ENCODE results near the gene TNFSF12. TPM values are rescaled to one million over a fixed set of nuclear protein-coding genes. Genes with fewer than 3 reads are reported as not detected.
A peak's percentile ranks its signal among the peaks of the same experiment; 100 is the strongest.

The TNFSF12 gene
- total and polyA plus RNA-seq, 4 donors: 15.1 to 72.2 (median 40.9) TPM

DNA sequence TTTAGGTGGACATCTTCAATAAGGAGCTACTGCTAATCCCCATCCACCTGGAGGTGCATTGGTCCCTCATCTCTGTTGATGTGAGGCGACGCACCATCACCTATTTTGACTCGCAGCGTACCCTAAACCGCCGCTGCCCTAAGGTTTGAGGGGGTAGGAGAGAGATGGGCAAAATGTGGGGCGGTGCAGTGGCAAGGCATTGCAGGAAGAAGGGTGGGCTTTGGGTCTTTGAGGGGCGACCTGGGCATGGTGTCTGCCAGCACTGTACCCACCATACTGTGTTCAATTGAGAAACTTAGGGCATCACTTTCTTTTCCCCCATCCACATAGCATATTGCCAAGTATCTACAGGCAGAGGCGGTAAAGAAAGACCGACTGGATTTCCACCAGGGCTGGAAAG lies 21.5 kb downstream of the TNFSF12 start:
- Histone ChIP-seq H3K4me3 (no peak overlapping the region), H3K27me3 (ENCODE audit: control insufficient read depth in 3 of 3, insufficient read depth in 3 of 3, low read length in 2 of 3) (no peaks in the 10 kb centered on the region), H3K9ac (ENCODE audit: insufficient read depth in 1 of 2, low read length in 2 of 2) (no peak overlapping the region), H3K9me3 (ENCODE audit: control insufficient read depth in 4 of 4, insufficient read depth in 3 of 4, low read length in 3 of 4) (peaks cover 0 to 2% (median 0%) of the 10 kb centered on the region in 4 donors), H3K27ac (ENCODE audit: low read depth in 1 of 2, low read length in 1 of 2) (no peak overlapping the region), H3K4me1 (ENCODE audit: control insufficient read depth in 5 of 5, insufficient read depth in 5 of 5, low read length in 5 of 5) (peaks cover 4 to 19% (median 8%) of the 10 kb centered on the region in 5 donors), H3K36me3 (ENCODE audit: control insufficient read depth in 4 of 4, insufficient read depth in 4 of 4, low read length in 4 of 4) (peaks cover 24 to 49% (median 36%) of the 10 kb centered on the region in 4 donors)
- TF ChIP-seq, protein P1, sequence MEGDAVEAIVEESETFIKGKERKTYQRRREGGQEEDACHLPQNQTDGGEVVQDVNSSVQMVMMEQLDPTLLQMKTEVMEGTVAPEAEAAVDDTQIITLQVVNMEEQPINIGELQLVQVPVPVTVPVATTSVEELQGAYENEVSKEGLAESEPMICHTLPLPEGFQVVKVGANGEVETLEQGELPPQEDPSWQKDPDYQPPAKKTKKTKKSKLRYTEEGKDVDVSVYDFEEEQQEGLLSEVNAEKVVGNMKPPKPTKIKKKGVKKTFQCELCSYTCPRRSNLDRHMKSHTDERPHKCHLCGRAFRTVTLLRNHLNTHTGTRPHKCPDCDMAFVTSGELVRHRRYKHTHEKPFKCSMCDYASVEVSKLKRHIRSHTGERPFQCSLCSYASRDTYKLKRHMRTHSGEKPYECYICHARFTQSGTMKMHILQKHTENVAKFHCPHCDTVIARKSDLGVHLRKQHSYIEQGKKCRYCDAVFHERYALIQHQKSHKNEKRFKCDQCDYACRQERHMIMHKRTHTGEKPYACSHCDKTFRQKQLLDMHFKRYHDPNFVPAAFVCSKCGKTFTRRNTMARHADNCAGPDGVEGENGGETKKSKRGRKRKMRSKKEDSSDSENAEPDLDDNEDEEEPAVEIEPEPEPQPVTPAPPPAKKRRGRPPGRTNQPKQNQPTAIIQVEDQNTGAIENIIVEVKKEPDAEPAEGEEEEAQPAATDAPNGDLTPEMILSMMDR (IDR thresholded peaks at IDR 0.05; ENCODE audit: control extremely low read depth, extremely low read depth): no peak
- ATAC-seq (ENCODE audit: insufficient read depth, low FRiP score): no peak
- 96 to 98% methylated on average over 10 of the region's 10 CpGs for WGBS, 2 donors
- no peak for DNase-seq

DNA sequence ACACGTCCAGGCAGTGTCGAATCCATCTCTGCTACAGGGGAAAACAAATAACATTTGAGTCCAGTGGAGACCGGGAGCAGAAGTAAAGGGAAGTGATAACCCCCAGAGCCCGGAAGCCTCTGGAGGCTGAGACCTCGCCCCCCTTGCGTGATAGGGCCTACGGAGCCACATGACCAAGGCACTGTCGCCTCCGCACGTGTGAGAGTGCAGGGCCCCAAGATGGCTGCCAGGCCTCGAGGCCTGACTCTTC lies 23.4 kb downstream of the TNFSF12 start:
- Histone ChIP-seq H3K4me1 (ENCODE audit: control insufficient read depth in 5 of 5, insufficient read depth in 5 of 5, low read length in 5 of 5) (peaks cover 4 to 25% (median 8%) of the 10 kb centered on the region in 5 donors), H3K9me3 (ENCODE audit: control insufficient read depth in 4 of 4, insufficient read depth in 3 of 4, low read length in 3 of 4) (peaks cover 0 to 2% (median 0%) of the 10 kb centered on the region in 4 donors), H3K36me3 (ENCODE audit: control insufficient read depth in 4 of 4, insufficient read depth in 4 of 4, low read length in 4 of 4) (peaks cover 30 to 58% (median 47%) of the 10 kb centered on the region in 4 donors), H3K9ac (ENCODE audit: insufficient read depth in 1 of 2, low read length in 2 of 2) (peak overlapping the region; percentile 48 to 74), H3K4me3 (peak overlapping the region; percentile 37), H3K27ac (ENCODE audit: low read depth in 1 of 2, low read length in 1 of 2) (peak overlapping the region; percentile 95 to 97), H3K27me3 (ENCODE audit: control insufficient read depth in 3 of 3, insufficient read depth in 3 of 3, low read length in 2 of 3) (no peaks in the 10 kb centered on the region)
- ATAC-seq (ENCODE audit: insufficient read depth, low FRiP score) (no peak), DNase-seq (no peak)
- 1 to 2% methylated on average over 11 of the region's 11 CpGs for WGBS, 2 donors
- TF ChIP-seq, protein P1 (IDR thresholded peaks at IDR 0.05; ENCODE audit: control extremely low read depth, extremely low read depth): no peak

- TF ChIP-seq, protein P1 (IDR thresholded peaks at IDR 0.05; ENCODE audit: control extremely low read depth, extremely low read depth): no peak
- ATAC-seq (ENCODE audit: insufficient read depth, low FRiP score) (peak; percentile 91), DNase-seq (peak; percentile 99 to 100 (median 100))
- Histone ChIP-seq H3K4me1 (ENCODE audit: control insufficient read depth in 5 of 5, insufficient read depth in 5 of 5, low read length in 5 of 5) (peaks cover 4 to 25% (median 8%) of the 10 kb centered on the region in 5 donors), H3K4me3 (peak overlapping the region; percentile 100), H3K9ac (ENCODE audit: insufficient read depth in 1 of 2, low read length in 2 of 2) (peak overlapping the region; percentile 67 to 95), H3K27ac (ENCODE audit: low read depth in 1 of 2, low read length in 1 of 2) (peak overlapping the region; percentile 91 to 100), H3K9me3 (ENCODE audit: control insufficient read depth in 4 of 4, insufficient read depth in 3 of 4, low read length in 3 of 4) (peaks cover 0 to 2% (median 0%) of the 10 kb centered on the region in 4 donors), H3K27me3 (ENCODE audit: control insufficient read depth in 3 of 3, insufficient read depth in 3 of 3, low read length in 2 of 3) (no peaks in the 10 kb centered on the region), H3K36me3 (ENCODE audit: control insufficient read depth in 4 of 4, insufficient read depth in 4 of 4, low read length in 4 of 4) (peaks cover 31 to 59% (median 50%) of the 10 kb centered on the region in 4 donors)
- 1% methylated on average over 73 of the region's 73 CpGs for WGBS, 2 donors
These were observed 23.9 kb downstream of the TNFSF12 start for GRCh38 chr17:7572588-7573323.

Data from lung (tissue), 12 donors.